ENCODE data around the gene AP2A1. TPM values are rescaled to one million over a fixed set of nuclear protein-coding genes. Genes with fewer than 3 reads are reported as not detected.
A peak's percentile ranks its signal among the peaks of the same experiment; 100 is the strongest.

AP2A1 gene
- polyA plus RNA-seq, 2 of the 4 experiments (the other 2 are of a cell fraction), result 36.6 to 58.6 TPM

DNA sequence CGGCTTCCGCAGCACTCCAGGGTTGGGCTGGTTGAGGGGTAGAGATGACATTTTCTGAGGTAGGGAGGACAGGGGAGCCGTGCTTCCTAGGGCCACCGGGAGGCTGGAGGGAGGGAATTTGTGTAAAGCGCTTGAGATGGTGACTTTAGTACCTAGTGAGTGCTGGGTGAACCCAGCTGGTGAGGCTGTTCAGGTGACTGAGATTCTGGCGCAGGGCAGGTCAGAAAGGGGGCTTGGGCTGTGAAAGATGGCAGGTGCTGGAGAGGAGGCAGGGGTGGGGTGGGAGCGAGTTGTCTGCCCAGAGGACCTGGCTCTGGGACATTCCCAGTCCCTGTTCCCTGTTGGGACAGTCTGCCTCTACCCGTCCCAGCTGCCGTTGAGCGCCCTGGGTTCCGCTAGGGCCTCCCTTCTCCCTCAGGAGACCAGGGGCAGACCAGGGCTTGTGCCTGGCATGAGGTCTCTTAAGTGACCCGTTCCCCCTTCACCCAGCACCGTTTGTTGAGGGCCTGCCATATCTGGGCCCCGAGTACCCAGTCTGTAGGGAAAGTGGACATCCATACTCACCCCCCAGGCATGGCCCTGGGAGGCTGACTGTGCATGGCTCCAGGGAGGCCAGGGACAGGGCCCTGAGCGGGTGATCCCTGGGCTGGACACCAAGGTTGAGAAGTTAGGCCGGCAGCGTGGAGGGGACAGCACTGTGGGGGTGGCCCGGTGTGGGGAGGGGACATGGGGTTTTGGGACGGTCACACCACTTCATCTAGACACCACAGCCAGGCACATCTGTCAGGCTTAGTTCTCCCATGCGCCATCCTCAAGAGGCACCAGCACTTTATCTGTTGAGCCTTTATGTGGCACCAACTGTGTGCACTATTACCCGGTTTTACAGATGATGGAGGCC, 89.1 kb downstream of the AP2A1 start (continued):
- TF ChIP-seq CBX2 (IDR thresholded peaks at IDR 0.05; ENCODE audit: borderline replicate concordance, low read depth) (no peak), GATA3 (IDR thresholded peaks at IDR 0.05; ENCODE audit: borderline replicate concordance) (peak; percentile 38; the same call in 1 of the 2 replicates), ZFP36 (IDR thresholded peaks at IDR 0.05; ENCODE audit: borderline replicate concordance, partially characterized antibody) (no peak), EHF (CRISPR knock-in tag; IDR thresholded peaks at IDR 0.05) (no peak), PHF8 (IDR thresholded peaks at IDR 0.05; ENCODE audit: borderline replicate concordance, low read depth) (no peak), ZC3H11A (IDR thresholded peaks at IDR 0.05) (no peak), FOSB (CRISPR knock-in tag; IDR thresholded peaks at IDR 0.05) (0 out of 2 replicates have a peak, but pooled peaks have one; percentile 29), HEYL (CRISPR knock-in tag; IDR thresholded peaks at IDR 0.05) (no peak), NPAS2 (CRISPR knock-in tag; IDR thresholded peaks at IDR 0.05; ENCODE audit: borderline replicate concordance) (no peak), KDM1A (IDR thresholded peaks at IDR 0.05; ENCODE audit: low read depth) (no peak), BHLHE40 (IDR thresholded peaks at IDR 0.05; ENCODE audit: low read depth, low read length) (no peak), CBX8 (IDR thresholded peaks at IDR 0.05) (no peak), ZSCAN20 (CRISPR knock-in tag; IDR thresholded peaks at IDR 0.05) (no peak), SMC3 (IDR thresholded peaks at IDR 0.05) (no peak), CHD4 (IDR thresholded peaks at IDR 0.05; ENCODE audit: borderline replicate concordance) (no peak), POLR2A (IDR thresholded peaks at IDR 0.05; ENCODE audit: low read length) (peak; percentile 5; the same call in 1 of the 2 replicates), RARB (CRISPR knock-in tag; IDR thresholded peaks at IDR 0.05) (no peak), NR3C1 (IDR thresholded peaks at IDR 0.05) (no peak), JUN (IDR thresholded peaks at IDR 0.05) (peak in 1 of 2 experiments; percentile 2; a peak in 1 of 5 replicates), POLR2AphosphoS2 (conservative IDR thresholded peaks at IDR 0.05; ENCODE audit: low read length) (peak; percentile 92; the same call in 1 of the 2 replicates), HOXA7 (CRISPR knock-in tag; IDR thresholded peaks at IDR 0.05) (no peak), CHD2 (IDR thresholded peaks at IDR 0.05; ENCODE audit: low read length, partially characterized antibody) (no peak), NFE2L2 (conservative IDR thresholded peaks at IDR 0.05; ENCODE audit: low read length) (no peak), HOXB13 (CRISPR knock-in tag; IDR thresholded peaks at IDR 0.05; ENCODE audit: low read depth) (no peak)
- TF ChIP-seq, protein P1, sequence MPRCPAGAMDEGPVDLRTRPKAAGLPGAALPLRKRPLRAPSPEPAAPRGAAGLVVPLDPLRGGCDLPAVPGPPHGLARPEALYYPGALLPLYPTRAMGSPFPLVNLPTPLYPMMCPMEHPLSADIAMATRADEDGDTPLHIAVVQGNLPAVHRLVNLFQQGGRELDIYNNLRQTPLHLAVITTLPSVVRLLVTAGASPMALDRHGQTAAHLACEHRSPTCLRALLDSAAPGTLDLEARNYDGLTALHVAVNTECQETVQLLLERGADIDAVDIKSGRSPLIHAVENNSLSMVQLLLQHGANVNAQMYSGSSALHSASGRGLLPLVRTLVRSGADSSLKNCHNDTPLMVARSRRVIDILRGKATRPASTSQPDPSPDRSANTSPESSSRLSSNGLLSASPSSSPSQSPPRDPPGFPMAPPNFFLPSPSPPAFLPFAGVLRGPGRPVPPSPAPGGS (IDR thresholded peaks at IDR 0.05), result no peak; the same call in 2 of the 3 replicates
- TF ChIP-seq, protein P2, sequence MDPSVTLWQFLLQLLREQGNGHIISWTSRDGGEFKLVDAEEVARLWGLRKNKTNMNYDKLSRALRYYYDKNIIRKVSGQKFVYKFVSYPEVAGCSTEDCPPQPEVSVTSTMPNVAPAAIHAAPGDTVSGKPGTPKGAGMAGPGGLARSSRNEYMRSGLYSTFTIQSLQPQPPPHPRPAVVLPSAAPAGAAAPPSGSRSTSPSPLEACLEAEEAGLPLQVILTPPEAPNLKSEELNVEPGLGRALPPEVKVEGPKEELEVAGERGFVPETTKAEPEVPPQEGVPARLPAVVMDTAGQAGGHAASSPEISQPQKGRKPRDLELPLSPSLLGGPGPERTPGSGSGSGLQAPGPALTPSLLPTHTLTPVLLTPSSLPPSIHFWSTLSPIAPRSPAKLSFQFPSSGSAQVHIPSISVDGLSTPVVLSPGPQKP (IDR thresholded peaks at IDR 0.05; ENCODE audit: low read depth, low read length), result no peak
- TF ChIP-seq, protein P3, sequence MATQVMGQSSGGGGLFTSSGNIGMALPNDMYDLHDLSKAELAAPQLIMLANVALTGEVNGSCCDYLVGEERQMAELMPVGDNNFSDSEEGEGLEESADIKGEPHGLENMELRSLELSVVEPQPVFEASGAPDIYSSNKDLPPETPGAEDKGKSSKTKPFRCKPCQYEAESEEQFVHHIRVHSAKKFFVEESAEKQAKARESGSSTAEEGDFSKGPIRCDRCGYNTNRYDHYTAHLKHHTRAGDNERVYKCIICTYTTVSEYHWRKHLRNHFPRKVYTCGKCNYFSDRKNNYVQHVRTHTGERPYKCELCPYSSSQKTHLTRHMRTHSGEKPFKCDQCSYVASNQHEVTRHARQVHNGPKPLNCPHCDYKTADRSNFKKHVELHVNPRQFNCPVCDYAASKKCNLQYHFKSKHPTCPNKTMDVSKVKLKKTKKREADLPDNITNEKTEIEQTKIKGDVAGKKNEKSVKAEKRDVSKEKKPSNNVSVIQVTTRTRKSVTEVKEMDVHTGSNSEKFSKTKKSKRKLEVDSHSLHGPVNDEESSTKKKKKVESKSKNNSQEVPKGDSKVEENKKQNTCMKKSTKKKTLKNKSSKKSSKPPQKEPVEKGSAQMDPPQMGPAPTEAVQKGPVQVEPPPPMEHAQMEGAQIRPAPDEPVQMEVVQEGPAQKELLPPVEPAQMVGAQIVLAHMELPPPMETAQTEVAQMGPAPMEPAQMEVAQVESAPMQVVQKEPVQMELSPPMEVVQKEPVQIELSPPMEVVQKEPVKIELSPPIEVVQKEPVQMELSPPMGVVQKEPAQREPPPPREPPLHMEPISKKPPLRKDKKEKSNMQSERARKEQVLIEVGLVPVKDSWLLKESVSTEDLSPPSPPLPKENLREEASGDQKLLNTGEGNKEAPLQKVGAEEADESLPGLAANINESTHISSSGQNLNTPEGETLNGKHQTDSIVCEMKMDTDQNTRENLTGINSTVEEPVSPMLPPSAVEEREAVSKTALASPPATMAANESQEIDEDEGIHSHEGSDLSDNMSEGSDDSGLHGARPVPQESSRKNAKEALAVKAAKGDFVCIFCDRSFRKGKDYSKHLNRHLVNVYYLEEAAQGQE (IDR thresholded peaks at IDR 0.05), result no peak

All from A549 (cell line).